Bronchial epithelial cell (primary cell): ENCODE results near the gene DPM2. TPM values are rescaled to one million over a fixed set of nuclear protein-coding genes. Genes with fewer than 3 reads are reported as not detected.
A peak's percentile ranks its signal among the peaks of the same experiment; 100 is the strongest.

Source experiments
- DNase-seq: peaks from one replicate; pipeline ENCODE4 v3.0.0-alpha.2; 2010; ENCODE audit warnings: low read depth
- FAIRE-seq: peaks from 2 replicates; lab custom pipeline; 2011; peaks lifted over from hg19 to GRCh38; lab: Jason Lieb, UNC
- H3K27me3 ChIP-seq: 2 replicates; pipeline ENCODE4 v1.5.1; 2011; ENCODE audit warnings: low read length; ENCODE audit not compliant: control insufficient read depth, insufficient read depth
- H3K36me3 ChIP-seq: 2 replicates; pipeline ENCODE4 v1.5.1; 2011; ENCODE audit warnings: low read length; ENCODE audit not compliant: control insufficient read depth, insufficient read depth
- H3K4me3 ChIP-seq: 2 replicates; pipeline ENCODE4 v1.5.1; 2011; ENCODE audit warnings: mild to moderate bottlenecking, low read depth, low read length, control low read depth
- CTCF ChIP-seq: IDR thresholded peaks from 2 replicates; pipeline ENCODE4 v1.5.1; 2011; ENCODE audit warnings: mild to moderate bottlenecking, moderate library complexity, low read length, control low read depth, inconsistent platforms; ENCODE audit not compliant: insufficient read depth, severe bottlenecking
- total RNA-seq: library from RNA; depleted of rRNA; stranded (reverse); fragments of >200 nt; gene quantifications from 2 replicates; pipeline ENCODE4 v1.2.1, GENCODE V29; 2014

The DPM2 gene
- total RNA-seq, 1 donor from 2014 or later: 11.8 TPM

- Histone ChIP-seq H3K36me3 (peaks cover 32% of the 10 kb centered on the region), H3K4me3 (no peak overlapping the region), H3K27me3 (no peaks in the 10 kb centered on the region)
- no peak for FAIRE-seq
- TF ChIP-seq CTCF: peak; percentile 91
- DNase-seq: peak; percentile 58
Observed at GRCh38 chr9:127943731-127944144, 6.1 kb upstream of the DPM2 start.

GRCh38 chr9:127943011-127943662, 5.5 kb upstream of the DPM2 start:
- Histone ChIP-seq H3K4me3 (no peak overlapping the region), H3K36me3 (peaks cover 32% of the 10 kb centered on the region), H3K27me3 (no peaks in the 10 kb centered on the region)
- DNase-seq: no peak
- no peak for TF ChIP-seq CTCF
- no peak for FAIRE-seq

GRCh38 chr9:127942216-127943010, 4.8 kb upstream of the DPM2 start:
- DNase-seq (no peak), FAIRE-seq (no peak)
- peaks cover 30% of the 10 kb centered on the region for H3K36me3 ChIP-seq
- peak; percentile 86 for TF ChIP-seq CTCF
- no peak overlapping the region for H3K4me3 ChIP-seq
- H3K27me3 ChIP-seq: no peaks in the 10 kb centered on the region

GRCh38 chr9:127941961-127942215, 4.2 kb upstream of the DPM2 start:
- FAIRE-seq (no peak), DNase-seq (no peak)
- Histone ChIP-seq H3K4me3 (no peak overlapping the region), H3K27me3 (no peaks in the 10 kb centered on the region), H3K36me3 (peaks cover 30% of the 10 kb centered on the region)
- TF ChIP-seq CTCF: no peak

- Histone ChIP-seq H3K27me3 (no peaks in the 10 kb centered on the region), H3K36me3 (peaks cover 31% of the 10 kb centered on the region), H3K4me3 (no peak overlapping the region)
- DNase-seq: no peak
- FAIRE-seq: no peak
- no peak for TF ChIP-seq CTCF
Observed at GRCh38 chr9:127941062-127941960, 3.7 kb upstream of the DPM2 start.
